ENCODE data around the gene EFS.

- TF ChIP-seq GATA3 (IDR thresholded peaks at IDR 0.05; ENCODE audit: low read depth, low read length), result no peak
- TF ChIP-seq GATA2 (IDR thresholded peaks at IDR 0.05; ENCODE audit: low read depth, low read length), result no peak
Observed at GRCh38 chr14:23401291-23401690, 36.3 kb upstream of the EFS start.

Data from SH-SY5Y (cell line).